HUDEP-2 (cell line): ENCODE measurements around the gene CNTFR.

Experiments used
- DNase-seq, 76 experiments: peaks; one replicate each; lab custom pipeline; 2025; ENCODE audit not compliant: unreplicated experiment in 76 of 76; lab: John Stamatoyannopoulos, UW

Gene CNTFR

DNA sequence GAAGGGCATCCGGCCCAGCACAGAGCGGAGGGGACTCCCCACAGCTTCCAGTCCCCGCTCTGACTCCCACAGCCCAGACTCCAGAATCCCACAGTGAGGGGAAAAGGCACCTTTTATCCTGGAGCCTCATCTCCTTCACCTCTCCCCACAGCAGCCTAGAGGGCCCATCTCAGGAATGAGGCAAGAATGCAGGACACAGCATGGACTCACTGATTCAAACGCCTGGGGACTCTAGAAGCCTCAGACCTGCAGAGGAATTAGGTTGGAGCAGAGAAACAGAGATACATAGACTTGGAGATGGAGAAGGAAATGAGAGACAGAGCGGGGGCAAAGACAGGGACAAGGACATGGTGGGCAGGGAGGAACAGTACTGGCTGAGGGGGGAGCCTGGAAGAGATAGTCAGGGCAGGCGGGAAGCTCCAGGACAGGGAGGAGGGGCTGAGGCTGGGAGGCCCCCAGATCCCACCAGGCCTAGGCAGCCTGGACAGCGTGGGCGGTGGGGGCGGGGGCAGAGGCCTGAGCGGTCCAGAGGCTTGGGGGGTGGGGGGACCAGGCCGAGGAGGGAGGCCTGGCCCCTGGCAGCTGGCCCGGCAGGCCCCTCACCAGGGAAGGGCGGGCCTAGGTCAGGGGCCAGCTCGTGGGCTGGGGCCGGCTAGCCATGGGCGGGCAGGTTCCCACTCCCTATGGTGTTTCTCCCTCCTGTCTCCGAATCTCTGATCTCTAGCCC is 15.8 kb downstream of the CNTFR start:
- no peak for DNase-seq

DNA sequence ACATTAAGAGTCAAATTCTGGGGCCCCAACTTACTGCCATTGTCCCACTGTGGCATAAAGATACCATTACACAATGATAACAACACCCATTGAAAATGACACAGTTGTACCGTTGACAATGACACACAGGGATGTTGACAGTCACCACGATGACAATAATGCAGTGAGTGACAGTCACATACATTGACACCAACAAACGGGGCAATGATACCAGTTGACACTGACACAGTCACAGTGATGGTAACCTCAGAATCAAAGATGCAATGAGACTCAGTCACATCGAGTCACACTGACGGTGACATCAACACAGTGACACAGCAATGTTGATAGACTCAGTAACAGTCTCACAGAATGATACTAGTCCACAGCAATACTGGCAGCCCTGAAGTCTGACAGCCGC is 16.9 kb downstream of the CNTFR start:
- DNase-seq = no peak

DNA sequence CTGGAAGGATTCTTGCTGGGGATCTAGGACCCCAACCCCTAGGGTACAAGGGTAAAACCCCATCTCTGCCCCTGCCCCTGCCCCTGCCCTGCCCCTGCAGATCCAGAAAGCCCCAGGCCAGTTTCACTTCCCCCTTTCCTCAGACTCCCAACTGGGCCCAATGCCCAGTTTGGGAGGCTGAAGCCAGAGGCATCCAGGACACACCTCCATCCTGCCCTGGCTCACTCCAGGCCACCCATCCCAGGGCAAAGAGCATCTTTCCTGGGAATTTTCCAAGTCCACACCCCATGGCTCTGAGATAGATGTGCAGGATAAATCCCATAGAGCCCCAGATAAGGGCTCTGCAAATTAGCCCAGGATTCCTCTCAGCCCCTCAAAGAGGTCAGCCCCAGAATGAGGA is 17.4 kb downstream of the CNTFR start:
- DNase-seq = no peak

- DNase-seq = no peak
Observed at GRCh38 chr9:34571481-34571810, 18.1 kb downstream of the CNTFR start.

GRCh38 chr9:34570809-34571480 is 18.6 kb downstream of the CNTFR start:
- no peak for DNase-seq

- no peak for DNase-seq
Observed at GRCh38 chr9:34570376-34570775, 19.1 kb downstream of the CNTFR start.

DNA sequence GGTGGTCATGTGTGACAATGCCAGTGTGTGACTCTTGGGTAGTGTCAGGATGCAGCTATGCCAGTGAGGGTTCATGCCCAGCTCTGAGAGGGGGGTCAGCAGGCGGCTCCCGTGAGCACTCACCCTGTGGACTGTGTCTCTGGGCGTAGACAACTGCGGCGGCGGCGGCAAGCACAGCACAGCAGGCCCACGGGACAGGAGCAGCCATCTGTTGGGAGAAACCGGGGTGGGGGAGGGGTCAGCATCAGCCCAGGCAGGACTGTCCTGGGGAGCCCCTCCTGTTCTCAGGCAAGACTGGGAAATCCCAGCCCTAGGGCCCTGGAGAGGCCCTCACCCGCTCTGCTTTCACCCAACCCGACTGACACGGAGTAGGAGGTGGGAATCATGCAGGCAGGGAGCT is 20.8 kb downstream of the CNTFR start:
- DNase-seq = no peak

- DNase-seq = no peak
Observed at GRCh38 chr9:34568133-34568532, 21.4 kb downstream of the CNTFR start.

GRCh38 chr9:34566972-34567371 is 22.6 kb downstream of the CNTFR start:
- no peak for DNase-seq

- DNase-seq = no peak
Observed at GRCh38 chr9:34566322-34566721, 23.2 kb downstream of the CNTFR start.

- DNase-seq = no peak
Observed at GRCh38 chr9:34565856-34566255, 23.7 kb downstream of the CNTFR start.

DNA sequence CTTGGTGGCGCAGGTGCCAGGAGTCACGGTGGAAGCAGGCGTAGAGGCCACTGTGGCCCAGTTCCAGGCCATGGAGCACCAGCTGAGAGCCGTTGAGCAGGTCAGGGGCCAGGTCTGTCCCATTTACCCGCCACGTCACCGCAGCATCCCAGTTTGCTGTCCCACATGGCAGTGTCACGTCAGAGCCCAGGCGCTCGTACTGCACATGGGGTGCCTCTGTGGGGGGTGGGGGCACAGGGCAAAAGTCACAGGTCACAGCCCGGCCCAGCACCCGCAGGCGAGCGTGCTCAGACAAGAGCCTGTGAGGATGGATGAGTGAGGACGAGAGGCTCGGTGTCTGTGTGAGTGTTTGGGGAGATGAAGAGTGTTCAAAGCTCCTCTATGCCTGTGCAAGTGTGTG is 24.9 kb downstream of the CNTFR start:
- DNase-seq = no peak

DNA sequence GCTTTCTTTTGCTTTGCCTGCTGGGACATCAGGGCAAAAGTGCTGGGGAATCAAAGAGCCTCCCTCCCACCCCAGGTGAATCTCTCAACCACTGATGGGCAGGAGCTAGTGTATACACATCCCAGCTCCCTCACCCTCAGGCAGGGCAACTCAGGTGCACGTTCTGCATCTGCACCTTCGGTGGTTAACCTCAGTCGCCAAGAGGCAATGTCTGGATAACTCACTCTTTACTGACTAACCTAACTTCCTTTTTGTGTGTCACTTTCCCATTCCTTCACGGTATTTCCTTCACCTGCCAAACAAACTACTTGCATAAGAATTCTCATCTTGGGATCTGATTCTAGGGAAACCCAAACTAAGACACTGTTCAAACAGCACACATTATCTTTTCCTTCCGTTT is 26.3 kb downstream of the CNTFR start:
- DNase-seq = no peak

DNA sequence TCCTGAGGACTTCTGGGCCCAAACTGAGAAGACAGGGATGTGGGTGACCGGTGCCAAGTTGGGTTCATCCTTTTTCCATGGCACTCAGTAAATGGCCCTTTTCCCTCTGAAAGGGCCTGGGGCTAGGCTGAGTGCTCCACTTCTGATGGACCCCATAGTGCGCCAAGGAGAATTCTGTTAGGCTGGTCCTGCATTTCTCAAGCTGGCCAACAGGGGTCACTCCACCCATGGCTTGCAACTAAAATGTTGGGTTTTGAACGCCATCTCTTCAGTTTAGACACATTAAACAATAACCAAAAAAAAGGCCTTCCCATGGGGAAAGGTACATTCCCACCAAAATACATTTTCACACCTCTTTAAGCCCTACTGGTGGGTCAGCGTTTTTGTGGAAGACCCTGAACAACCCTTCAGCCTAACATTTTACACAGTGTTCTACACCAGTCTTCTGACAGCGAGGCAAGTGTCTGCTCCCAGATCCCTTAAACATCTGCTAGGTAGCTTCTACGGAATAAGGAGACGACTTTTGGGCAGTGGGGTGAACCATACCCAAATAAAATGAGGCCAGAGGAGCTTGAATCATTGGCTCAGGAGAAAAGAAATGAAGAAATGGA is 27.3 kb downstream of the CNTFR start:
- DNase-seq = peak in 12 of 76 experiments; percentile 1 to 32 (median 6)

DNA sequence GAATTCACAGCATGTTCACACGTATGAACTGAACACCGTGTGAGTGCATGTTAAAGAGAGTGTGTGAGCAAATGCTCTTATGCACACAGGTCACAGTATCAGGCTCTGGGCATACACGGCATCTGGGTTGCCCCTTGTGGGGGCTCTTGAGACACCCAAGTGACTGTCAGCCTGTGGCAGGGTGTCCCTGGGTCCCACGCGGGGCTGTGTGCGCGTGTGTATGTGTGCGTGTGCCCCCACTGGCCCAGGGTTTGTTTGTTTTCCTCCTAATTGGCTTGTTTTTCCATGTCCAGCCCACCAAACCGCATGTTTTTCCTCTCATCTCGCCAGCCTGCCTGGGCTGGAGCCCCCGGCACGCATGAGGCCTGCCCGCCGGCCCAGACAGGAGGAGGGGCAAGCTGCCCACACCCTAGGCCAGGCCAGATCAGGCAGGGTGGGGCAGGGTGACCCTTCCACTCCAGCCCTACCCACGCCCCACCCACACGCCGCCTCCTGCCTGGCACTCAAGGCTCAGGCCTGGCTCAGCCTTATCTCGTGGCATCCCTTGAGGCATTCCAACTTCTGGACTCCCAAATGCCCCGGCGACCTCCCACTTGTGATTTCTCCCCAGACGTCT is 28.8 kb downstream of the CNTFR start:
- peak in 1 of 76 experiments; percentile 5 for DNase-seq

- peak in 4 of 76 experiments; percentile 8 to 13 (median 11) for DNase-seq
Observed at GRCh38 chr9:34559624-34560455, 29.7 kb downstream of the CNTFR start.

DNA sequence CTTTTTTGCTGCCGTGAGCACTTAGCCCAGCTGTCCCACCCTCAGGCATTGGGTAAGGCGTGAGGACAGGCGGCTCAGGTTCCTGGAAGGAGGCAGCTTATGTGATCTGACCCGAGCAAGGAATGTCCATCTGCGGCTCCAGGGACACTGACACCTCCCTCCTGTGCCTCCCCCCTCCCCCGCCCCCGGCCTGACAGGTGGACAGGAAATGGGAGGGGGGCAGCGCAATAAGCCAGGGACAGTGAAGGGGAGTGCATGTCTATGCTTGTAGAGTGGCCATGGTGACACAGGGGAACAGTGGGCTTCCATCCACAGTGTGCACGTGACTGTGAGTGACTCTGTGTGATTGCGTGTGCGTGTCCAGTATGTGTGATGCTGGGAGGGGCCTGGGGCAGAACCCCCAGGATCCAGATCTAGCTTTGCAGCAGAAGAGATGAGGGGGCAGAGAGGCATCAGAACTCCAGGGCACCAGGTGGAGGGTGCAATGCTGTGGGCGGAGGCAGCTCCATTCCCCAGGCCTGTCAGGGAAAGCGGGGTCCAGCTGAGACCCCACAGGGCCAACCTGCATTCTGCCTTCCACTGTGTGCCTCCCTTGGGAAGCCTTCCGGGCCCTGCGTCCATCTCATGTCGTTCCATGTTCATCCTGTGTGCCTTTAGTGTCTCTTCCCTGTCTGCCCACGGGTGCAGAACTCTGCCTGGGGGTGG is 30.5 kb downstream of the CNTFR start:
- DNase-seq = no peak

GRCh38 chr9:34558364-34558763 is 31.2 kb downstream of the CNTFR start:
- DNase-seq = no peak

DNA sequence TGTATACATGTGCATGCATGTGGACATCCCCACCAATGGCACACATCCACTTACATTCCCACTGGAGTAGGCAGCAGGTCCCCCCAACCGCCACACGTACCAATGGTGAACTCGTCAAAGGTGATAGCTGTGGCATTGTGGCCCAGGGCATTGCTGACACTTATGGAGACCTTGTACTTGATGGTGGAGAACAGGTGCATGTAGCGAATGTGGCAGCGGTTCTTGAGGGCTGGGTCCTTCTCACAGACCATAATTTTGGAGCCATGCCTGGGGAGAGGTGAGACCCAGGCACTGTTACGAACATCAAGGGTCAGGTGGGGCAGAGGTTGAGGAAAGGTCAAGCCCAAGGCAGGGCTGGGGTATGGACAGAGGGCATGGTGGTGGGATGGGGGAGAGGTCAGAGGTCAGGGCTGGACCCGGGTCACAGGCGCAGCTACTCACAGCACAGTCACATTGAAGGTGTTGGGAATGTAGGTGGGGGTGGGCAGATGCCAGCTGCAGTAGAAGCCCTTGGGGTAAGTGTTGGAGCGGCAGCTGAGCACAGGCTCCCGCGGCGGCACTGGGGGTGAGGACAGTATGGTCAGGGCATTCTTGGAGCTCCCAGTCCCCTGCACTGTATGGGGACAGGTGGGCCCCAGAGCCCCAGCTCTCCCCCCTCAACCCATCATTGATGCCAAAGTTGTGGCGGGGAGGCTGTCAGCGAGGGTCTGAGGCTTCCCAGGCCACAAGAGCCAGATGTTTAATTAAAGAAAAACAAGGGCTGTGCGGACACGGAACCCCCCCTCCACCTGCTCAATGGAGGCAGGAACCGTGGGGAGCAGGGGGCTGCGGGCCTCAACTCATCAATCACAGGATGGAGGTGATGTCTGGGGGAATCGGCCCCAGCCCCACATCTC is 31.9 kb downstream of the CNTFR start:
- no peak for DNase-seq
